Activated CD4-positive, alpha-beta memory T cell treated with anti-CD3 and anti-CD28 coated beads, Interleukin-2, amount 10 ng/mL, durations not matched to agents 7 days and 5 days (primary cell): ENCODE results near the gene SNRNP200. TPM values are rescaled to one million over a fixed set of nuclear protein-coding genes. Genes with fewer than 3 reads are reported as not detected.
"Not testable (repeated sequence)": the region's sequence is repeated elsewhere in the genome, so short reads cannot be mapped to it uniquely, and the experiment has no call there.

ENCODE experiments used
- CTCF ChIA-PET: fragments of 350-600 bp; sonication (Branson Sonifier 250); formaldehyde crosslinking; loops from one replicate; lab custom pipeline; 2021; ENCODE audit warnings: antibody characterized with exemption, inconsistent platforms; lab: Charles Lee
- POLR2A ChIA-PET: fragments of 350-600 bp; sonication (Branson Sonifier 250); formaldehyde crosslinking; loops from one replicate; lab custom pipeline; 2021; ENCODE audit warnings: antibody characterized with exemption; lab: Charles Lee
- DNase-seq: peaks from one replicate; pipeline ENCODE4 v3.0.0-alpha.2; 2020
- H3K27ac Mint-ChIP-seq: one replicate; pipeline ENCODE4 v1.8.0; 2021; ENCODE audit warnings: mild to moderate bottlenecking, mixed read lengths
- H3K27me3 Mint-ChIP-seq: one replicate; pipeline ENCODE4 v1.8.0; 2021; ENCODE audit warnings: mixed read lengths
- H3K36me3 Mint-ChIP-seq: one replicate; pipeline ENCODE4 v1.8.0; 2021; ENCODE audit warnings: low read depth, mixed read lengths
- H3K4me1 Mint-ChIP-seq: one replicate; pipeline ENCODE4 v1.8.0; 2021; ENCODE audit warnings: mixed read lengths
- H3K4me3 Mint-ChIP-seq: one replicate; pipeline ENCODE4 v1.8.0; 2021; ENCODE audit warnings: mild to moderate bottlenecking, mixed read lengths
- H3K9me3 Mint-ChIP-seq: one replicate; pipeline ENCODE4 v1.8.0; 2021; ENCODE audit warnings: mixed read lengths
- total RNA-seq, 2 experiments: library from RNA; stranded (reverse); gene quantifications; one replicate each; pipeline ENCODE4 v1.2.3, GENCODE V29; 2021

Gene SNRNP200
- total RNA-seq, 2 experiments from 2014 or later = 149 to 156 TPM

DNA sequence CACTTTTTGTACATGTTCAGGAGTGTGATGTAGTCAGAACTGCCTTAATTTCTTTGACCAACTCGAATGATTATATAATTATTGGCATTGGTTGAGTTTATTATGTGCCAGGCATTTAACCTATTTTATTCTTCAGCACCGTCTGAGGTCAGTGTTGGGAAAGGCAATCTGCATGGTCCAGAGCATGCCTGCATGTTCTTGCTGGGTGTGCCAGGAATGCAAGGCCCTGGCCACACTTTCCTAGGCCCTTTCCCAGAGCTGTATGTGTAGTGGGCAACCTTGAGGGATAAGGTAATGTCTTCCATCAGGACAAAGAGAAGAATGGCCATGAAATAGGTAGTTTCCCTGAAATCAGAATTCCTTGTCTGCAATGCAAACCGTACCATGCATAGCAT, 9.7 kb upstream of the SNRNP200 start:
- CTCF ChIA-PET = interaction anchor here (0.7 to 1.2 kb wide), 2 partner anchors 30 to 48 kb away, joined by 3 read pairs; no protein-coding TSS in a partner anchor
- no peaks in the 10 kb centered on the region for H3K9me3 Mint-ChIP-seq
- POLR2A ChIA-PET = interaction anchor here (0.7 to 3.1 kb wide), 7 partner anchors 10 to 322 kb away, joined by 3 to 24 read pairs (median 8); partner anchors contain the start of genes ITPRIPL1, NCAPH and SNRNP200
- peak overlapping the region; percentile 93 for H3K27ac Mint-ChIP-seq
- H3K4me1 Mint-ChIP-seq = peaks cover 62% of the 10 kb centered on the region
- H3K27me3 Mint-ChIP-seq = no peaks in the 10 kb centered on the region
- peaks cover 37% of the 10 kb centered on the region for H3K36me3 Mint-ChIP-seq
- H3K4me3 Mint-ChIP-seq = no peak overlapping the region
- DNase-seq = no peak

DNA sequence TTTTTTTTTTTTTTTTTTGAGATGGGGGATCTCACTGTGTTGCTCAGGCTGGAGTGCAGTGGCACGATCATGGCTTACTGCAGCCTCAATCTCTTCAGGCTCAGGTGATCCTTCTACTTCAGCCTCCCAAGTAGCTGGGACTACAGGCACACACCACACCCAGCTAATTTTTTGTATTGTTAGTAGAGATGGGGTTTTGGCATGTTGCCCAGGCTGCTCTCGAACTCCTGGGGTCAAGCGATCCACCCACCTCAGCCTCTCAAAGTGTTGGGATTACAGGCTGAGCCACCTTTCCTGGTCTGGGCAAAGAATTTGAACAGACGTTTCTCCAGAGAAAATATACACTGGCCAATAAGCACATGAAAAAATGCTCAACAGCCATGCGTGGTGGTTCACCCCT, 2.9 kb upstream of the SNRNP200 start:
- ChIA-PET CTCF (interaction anchor here (1.4 kb wide), 1 partner anchor 10 kb away, joined by 7 read pairs; no protein-coding TSS in a partner anchor), POLR2A (interaction anchor here (10.8 kb wide), 1 partner anchor 15 kb away, joined by 244 read pairs; the partner anchor contains the start of gene ITPRIPL1)
- no peak for DNase-seq
- Mint-ChIP-seq H3K4me1 (peaks cover 53% of the 10 kb centered on the region), H3K36me3 (peaks cover 35% of the 10 kb centered on the region), H3K27me3 (no peaks in the 10 kb centered on the region), H3K9me3 (no peaks in the 10 kb centered on the region), H3K27ac (no peak overlapping the region), H3K4me3 (no peak overlapping the region)

DNA sequence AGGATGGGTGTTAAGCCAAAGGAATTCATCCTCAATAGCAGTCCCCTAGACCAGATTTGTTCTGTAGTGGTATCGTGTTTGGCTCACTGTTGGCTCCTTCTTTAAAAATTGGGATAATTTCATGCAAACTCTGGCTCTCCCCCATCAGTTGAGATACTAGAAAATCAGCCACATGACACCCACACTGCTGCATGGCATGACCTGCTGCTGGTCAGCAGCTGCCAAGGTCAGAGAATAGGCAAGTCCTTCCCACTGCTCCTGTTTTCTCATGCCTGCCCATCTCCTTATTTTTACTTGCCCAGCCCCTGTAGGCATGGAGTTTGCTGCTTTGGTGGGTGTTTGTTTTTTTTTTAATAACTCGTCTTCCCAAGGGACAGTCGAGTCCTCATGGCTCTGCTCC, 1.0 kb upstream of the SNRNP200 start:
- CTCF ChIA-PET = interaction anchor here (0.8 to 2.6 kb wide), 6 partner anchors 10 to 203 kb away, joined by 3 to 14 read pairs (median 4); no protein-coding TSS in a partner anchor
- DNase-seq = no peak
- H3K36me3 Mint-ChIP-seq = peaks cover 49% of the 10 kb centered on the region
- H3K27me3 Mint-ChIP-seq = no peaks in the 10 kb centered on the region
- peaks cover 65% of the 10 kb centered on the region for H3K4me1 Mint-ChIP-seq
- H3K27ac Mint-ChIP-seq = peak overlapping the region; percentile 98
- POLR2A ChIA-PET = interaction anchor here (0.7 to 10.8 kb wide), 13 partner anchors 7 to 232 kb away, joined by 3 to 244 read pairs (median 9); partner anchors contain the start of genes ITPRIPL1 and NCAPH
- peak overlapping the region; percentile 100 for H3K4me3 Mint-ChIP-seq
- no peaks in the 10 kb centered on the region for H3K9me3 Mint-ChIP-seq

DNA sequence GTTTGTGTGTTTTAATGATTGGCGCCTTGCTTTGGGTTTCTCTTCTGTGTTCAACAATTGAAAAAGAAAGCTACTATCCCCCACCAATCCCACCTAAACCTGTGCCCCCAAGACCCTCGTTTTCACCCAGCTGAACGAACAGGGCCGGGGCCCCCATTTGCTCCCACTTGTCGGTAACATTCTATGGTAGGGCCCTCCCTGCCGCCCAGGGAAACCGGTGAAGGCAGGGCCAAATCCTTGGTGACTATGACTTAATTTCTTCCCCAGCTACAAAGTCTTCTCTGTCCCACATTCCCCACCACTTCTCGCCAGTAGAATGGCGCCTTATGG, 598 bp upstream of the SNRNP200 start:
- peaks cover 69% of the 10 kb centered on the region for H3K4me1 Mint-ChIP-seq

DNA sequence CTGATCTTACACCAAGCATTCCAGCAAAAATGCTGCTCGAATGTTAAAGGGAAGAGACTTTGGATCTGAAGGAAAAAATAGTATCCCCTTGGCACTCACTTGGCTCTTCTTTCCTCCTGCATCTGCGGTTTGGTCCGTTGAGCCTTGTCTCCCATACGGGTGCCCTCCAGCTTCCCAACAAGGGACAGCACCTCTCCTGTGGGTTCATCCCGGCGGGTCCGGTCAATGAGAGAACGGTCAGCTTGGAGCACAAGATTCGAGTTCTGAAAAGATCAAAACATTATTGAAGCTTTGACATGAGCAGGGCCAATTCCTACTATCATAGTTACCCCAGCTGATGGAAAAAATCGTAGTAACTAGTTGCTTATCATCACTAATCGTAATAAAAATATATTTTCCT, 740 bp downstream of the SNRNP200 start:
- Mint-ChIP-seq H3K4me3 (peak overlapping the region; percentile 100), H3K4me1 (peaks cover 66% of the 10 kb centered on the region), H3K36me3 (peaks cover 61% of the 10 kb centered on the region), H3K9me3 (no peaks in the 10 kb centered on the region), H3K27ac (peak overlapping the region; percentile 98), H3K27me3 (no peaks in the 10 kb centered on the region)
- CTCF ChIA-PET = interaction anchor here (0.8 to 2.6 kb wide), 7 partner anchors 16 to 250 kb away, joined by 3 to 14 read pairs (median 4); partner anchors contain the start of gene ITPRIPL1
- POLR2A ChIA-PET = interaction anchor here (0.6 to 10.8 kb wide), 18 partner anchors 9 to 290 kb away, joined by 3 to 244 read pairs (median 5); partner anchors contain the start of genes ITPRIPL1 and NCAPH
- no peak for DNase-seq

More for the DNA sequence above, 598 bp upstream of the SNRNP200 start:
- POLR2A ChIA-PET = interaction anchor here (0.7 to 10.8 kb wide), 15 partner anchors 8 to 232 kb away, joined by 3 to 244 read pairs (median 6); partner anchors contain the start of genes ITPRIPL1 and NCAPH
- Mint-ChIP-seq H3K4me3 (peak overlapping the region; percentile 100), H3K36me3 (peaks cover 53% of the 10 kb centered on the region), H3K27ac (peak overlapping the region; percentile 98), H3K27me3 (no peaks in the 10 kb centered on the region), H3K9me3 (no peaks in the 10 kb centered on the region)
- CTCF ChIA-PET = interaction anchor here (0.8 to 2.6 kb wide), 7 partner anchors 10 to 203 kb away, joined by 3 to 14 read pairs (median 4); no protein-coding TSS in a partner anchor
- DNase-seq = no peak

DNA sequence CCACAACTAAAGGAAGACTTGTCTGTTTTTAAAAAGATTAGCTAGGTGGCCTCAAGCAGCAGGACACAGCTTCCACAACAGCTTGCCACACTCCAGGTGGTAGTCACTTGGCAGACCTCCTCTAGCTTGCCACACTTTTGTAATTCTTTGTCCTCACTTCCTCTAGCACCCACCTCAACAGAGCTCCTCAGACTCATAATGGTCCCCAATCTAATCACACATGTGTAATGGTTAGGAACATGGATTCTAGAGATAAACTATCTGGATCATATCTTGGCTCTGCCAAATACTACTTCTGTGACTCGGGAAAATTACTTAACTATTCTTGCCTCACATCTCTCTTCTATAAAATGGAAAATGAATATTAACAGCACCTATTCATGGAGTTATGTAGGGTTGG, 3.5 kb downstream of the SNRNP200 start:
- ChIA-PET CTCF (interaction anchor here (0.6 to 1.3 kb wide), 3 partner anchors 20 to 39 kb away, joined by 4 read pairs; no protein-coding TSS in a partner anchor), POLR2A (interaction anchor here (1.2 to 2.8 kb wide), 5 partner anchors 11 to 34 kb away, joined by 3 to 13 read pairs (median 7); partner anchors contain the start of genes ITPRIPL1 and NCAPH)
- Mint-ChIP-seq H3K4me1 (peaks cover 55% of the 10 kb centered on the region), H3K36me3 (peaks cover 88% of the 10 kb centered on the region), H3K27me3 (no peaks in the 10 kb centered on the region), H3K9me3 (no peaks in the 10 kb centered on the region), H3K4me3 (no peak overlapping the region), H3K27ac (peak overlapping the region; percentile 53)
- DNase-seq = no peak

DNA sequence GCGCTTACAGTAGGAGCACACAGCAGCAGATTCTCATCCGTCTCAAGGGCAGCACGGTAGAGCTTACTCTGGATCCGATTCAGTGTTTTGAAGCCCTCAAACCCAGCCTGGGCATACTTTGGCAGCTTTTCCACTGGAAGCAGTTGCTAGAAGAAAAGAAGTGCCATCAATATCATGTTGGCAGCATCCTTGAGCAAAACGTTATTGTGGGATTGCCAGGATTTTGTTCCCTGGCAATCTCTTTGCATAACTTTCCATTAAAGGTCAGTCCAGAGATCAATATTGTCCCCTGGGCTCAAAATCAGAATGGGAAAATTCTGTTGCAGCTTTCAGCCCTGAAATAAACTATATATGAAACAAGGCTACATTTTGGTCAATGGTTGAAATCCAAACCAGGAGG, 8.4 kb downstream of the SNRNP200 start:
- Mint-ChIP-seq H3K27ac (peak overlapping the region; percentile 24), H3K4me3 (no peak overlapping the region), H3K4me1 (peaks cover 12% of the 10 kb centered on the region), H3K9me3 (no peaks in the 10 kb centered on the region), H3K27me3 (no peaks in the 10 kb centered on the region), H3K36me3 (peaks cover 87% of the 10 kb centered on the region)
- DNase-seq = no peak
- ChIA-PET CTCF (no interaction called here), POLR2A (no interaction called here)

DNA sequence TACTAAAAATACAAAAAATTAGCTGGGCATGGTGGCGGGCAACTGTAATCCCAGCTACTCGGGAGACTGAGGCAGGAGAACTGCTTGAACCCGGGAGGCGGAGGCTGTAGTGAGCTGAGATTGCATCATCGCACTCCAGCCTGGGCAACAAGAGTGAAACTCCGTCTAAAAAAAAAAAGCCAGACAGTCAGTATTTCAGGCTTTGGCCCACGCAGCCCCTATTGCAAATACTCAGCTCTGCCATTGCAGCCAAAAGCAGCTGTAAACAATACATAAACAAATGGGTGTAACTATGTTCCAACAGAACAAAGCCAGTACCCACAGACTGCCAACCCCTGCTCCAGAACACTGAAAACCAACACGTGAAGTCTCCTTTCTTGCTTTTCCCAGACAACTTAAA, 11.1 kb downstream of the SNRNP200 start:
- POLR2A ChIA-PET = interaction anchor here (1.6 kb wide), 1 partner anchor 10 kb away, joined by 8 read pairs; no protein-coding TSS in a partner anchor
- H3K9me3 Mint-ChIP-seq, CTCF ChIA-PET, H3K27me3 Mint-ChIP-seq, H3K27ac Mint-ChIP-seq, H3K4me3 Mint-ChIP-seq, H3K4me1 Mint-ChIP-seq, DNase-seq: not testable (repeated sequence)
- peaks cover 93% of the 10 kb centered on the region for H3K36me3 Mint-ChIP-seq

DNA sequence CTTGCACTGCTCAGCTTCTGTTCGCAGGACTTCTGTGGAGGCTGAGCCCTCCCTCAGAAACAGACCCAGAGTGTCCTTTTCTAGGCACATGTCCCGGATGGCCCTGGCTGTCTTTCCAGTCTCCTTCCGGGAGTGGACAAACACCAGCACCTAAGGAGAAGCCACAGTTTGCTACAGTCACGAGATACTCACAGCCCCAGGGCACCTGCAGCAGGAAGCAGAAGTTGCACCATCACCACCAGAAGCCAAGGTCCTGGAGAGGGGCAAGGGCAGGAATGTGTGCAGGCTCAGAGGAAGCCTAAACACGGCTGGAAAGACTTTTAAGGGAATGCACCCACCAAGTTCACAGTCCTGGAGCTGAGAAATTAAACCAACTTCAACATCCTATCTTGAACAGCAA, 13.6 kb downstream of the SNRNP200 start:
- no peak for DNase-seq
- POLR2A ChIA-PET = interaction anchor here (2.7 kb wide), 1 partner anchor 10 kb away, joined by 7 read pairs; no protein-coding TSS in a partner anchor
- no peak overlapping the region for H3K27ac Mint-ChIP-seq
- no peaks in the 10 kb centered on the region for H3K4me1 Mint-ChIP-seq
- peaks cover 93% of the 10 kb centered on the region for H3K36me3 Mint-ChIP-seq
- H3K9me3 Mint-ChIP-seq = no peaks in the 10 kb centered on the region
- H3K27me3 Mint-ChIP-seq = no peaks in the 10 kb centered on the region
- no peak overlapping the region for H3K4me3 Mint-ChIP-seq
- CTCF ChIA-PET = interaction anchor here (1.3 to 1.5 kb wide), 2 partner anchors 28 to 262 kb away, joined by 3 read pairs; no protein-coding TSS in a partner anchor

DNA sequence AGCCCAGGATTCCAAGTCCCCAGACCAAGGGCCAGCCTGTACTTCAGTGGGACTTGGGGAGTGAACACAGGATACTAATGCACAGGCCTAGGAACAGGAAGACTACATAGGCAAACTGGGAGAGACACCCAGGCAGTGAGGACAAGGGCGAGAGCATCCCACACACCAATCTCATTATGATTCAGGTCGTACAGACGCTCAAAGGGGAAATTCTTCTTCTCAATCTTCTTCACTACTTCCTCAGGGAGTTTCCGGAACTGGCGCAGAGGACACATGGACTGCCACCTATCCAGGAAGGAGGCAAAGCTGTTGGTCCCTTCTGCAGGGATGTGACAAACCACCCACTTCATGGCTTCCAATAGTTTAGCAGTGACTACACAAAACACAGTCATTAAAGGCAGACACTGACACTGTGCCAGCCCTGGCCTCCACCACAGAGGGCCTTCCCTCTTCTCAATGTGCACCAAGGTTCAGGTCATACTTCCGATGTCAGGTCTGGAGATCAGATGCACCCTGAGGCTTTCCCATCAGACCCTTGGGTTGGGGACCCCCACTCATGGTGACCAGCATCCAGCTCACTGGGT, 18.0 kb downstream of the SNRNP200 start:
- Mint-ChIP-seq H3K4me1 (no peaks in the 10 kb centered on the region), H3K4me3 (no peak overlapping the region), H3K9me3 (no peaks in the 10 kb centered on the region), H3K36me3 (peaks cover 91% of the 10 kb centered on the region), H3K27ac (no peak overlapping the region), H3K27me3 (no peaks in the 10 kb centered on the region)
- POLR2A ChIA-PET = interaction anchor here (1.3 to 1.4 kb wide), 3 partner anchors 19 to 79 kb away, joined by 3 read pairs; partner anchors contain the start of genes NCAPH and STARD7
- DNase-seq = no peak
- CTCF ChIA-PET = no interaction called here

DNA sequence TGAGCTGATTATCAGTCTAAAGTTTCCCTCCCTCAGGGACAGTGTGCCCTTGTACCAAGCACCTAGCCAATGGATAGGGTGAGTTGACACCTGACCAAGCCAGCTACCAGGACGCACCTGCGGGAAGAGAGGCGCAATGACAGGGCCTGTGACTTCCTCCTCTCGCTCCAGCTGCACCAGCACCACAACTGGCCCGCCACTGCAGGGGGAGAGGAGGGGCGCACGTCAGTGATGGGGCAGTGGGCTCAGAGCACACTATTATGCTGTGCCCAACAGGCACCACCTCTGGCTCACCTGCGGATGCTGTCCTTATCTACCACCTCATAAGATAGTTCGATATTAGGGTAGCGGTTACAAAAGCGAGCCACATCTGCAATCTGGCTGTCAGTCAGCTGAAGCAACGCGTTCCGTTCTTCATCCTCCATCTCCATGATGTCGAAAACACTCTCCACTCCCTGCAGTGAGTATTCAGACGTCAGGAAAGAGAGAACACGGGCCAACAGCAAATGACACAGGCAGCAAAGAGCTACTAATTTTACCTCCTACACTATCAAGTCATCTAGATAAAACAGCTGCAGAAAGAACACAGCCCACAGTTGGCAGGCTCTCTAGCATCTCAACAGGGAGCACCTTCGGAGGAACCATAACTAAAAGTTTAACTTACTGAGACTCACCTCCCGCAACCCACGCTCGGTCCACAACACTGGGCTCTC, 28.4 kb downstream of the SNRNP200 start:
- peaks cover 78% of the 10 kb centered on the region for H3K36me3 Mint-ChIP-seq
- ChIA-PET CTCF (no interaction called here), POLR2A (interaction anchor here (0.9 kb wide), 1 partner anchor 10 kb away, joined by 3 read pairs; no protein-coding TSS in a partner anchor)
- H3K4me3 Mint-ChIP-seq = no peak overlapping the region
- no peak for DNase-seq
- no peaks in the 10 kb centered on the region for H3K4me1 Mint-ChIP-seq
- no peaks in the 10 kb centered on the region for H3K27me3 Mint-ChIP-seq
- H3K9me3 Mint-ChIP-seq = no peaks in the 10 kb centered on the region
- H3K27ac Mint-ChIP-seq = no peak overlapping the region

DNA sequence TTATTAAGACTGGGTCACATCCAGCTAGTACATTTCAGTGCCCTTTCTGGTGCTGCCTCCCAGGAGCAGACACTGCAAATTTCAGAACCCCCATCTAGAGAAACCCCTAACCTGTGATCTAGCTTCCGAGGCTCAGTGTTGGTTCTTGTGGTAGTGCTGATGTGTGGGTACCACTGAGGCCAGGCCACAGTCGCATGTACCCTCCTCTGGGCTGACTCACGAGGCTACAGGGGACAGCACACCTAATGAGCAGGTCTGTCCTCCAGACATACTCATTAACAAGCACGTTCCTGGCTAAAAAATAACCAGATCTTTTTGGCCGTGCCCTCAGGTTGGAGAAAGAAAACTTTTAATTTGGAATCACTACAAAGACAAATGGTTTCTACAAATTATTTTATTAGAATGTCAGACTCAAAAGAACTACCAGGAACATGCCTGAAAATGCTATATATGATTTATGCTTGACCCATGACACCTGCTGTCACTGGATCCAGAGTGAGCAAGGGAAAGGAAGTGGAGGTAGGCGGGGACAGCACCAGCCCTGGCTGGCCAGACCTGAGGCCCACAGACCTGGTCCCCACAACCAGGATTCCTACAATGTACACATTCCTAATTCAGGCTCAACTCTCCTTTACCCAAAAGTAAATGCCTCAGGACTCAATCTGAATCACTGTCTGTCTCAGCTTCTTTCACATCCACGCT, 30.8 kb downstream of the SNRNP200 start:
- H3K9me3 Mint-ChIP-seq = no peaks in the 10 kb centered on the region
- H3K27ac Mint-ChIP-seq = peak overlapping the region; percentile 42
- H3K4me3 Mint-ChIP-seq = no peak overlapping the region
- POLR2A ChIA-PET = interaction anchor here (0.7 to 0.9 kb wide), 2 partner anchors 14 to 21 kb away, joined by 3 read pairs; no protein-coding TSS in a partner anchor
- no peaks in the 10 kb centered on the region for H3K4me1 Mint-ChIP-seq
- H3K27me3 Mint-ChIP-seq = no peaks in the 10 kb centered on the region
- DNase-seq = no peak
- peaks cover 83% of the 10 kb centered on the region for H3K36me3 Mint-ChIP-seq
- CTCF ChIA-PET = interaction anchor here (1.1 kb wide), 1 partner anchor 27 kb away, joined by 4 read pairs; no protein-coding TSS in a partner anchor
